DMS53 treated with DMSO at 0.1 percent for 48 hours (cell line): Measurements from ENCODE around the gene FA2H.
"Not testable (repeated sequence)": the region's sequence is repeated elsewhere in the genome, so short reads cannot be mapped to it uniquely, and the experiment has no call there.

ENCODE experiments used
- DNase-seq: peaks from one replicate; lab custom pipeline; 2025; ENCODE audit not compliant: unreplicated experiment; lab: John Stamatoyannopoulos, UW

FA2H gene

DNA sequence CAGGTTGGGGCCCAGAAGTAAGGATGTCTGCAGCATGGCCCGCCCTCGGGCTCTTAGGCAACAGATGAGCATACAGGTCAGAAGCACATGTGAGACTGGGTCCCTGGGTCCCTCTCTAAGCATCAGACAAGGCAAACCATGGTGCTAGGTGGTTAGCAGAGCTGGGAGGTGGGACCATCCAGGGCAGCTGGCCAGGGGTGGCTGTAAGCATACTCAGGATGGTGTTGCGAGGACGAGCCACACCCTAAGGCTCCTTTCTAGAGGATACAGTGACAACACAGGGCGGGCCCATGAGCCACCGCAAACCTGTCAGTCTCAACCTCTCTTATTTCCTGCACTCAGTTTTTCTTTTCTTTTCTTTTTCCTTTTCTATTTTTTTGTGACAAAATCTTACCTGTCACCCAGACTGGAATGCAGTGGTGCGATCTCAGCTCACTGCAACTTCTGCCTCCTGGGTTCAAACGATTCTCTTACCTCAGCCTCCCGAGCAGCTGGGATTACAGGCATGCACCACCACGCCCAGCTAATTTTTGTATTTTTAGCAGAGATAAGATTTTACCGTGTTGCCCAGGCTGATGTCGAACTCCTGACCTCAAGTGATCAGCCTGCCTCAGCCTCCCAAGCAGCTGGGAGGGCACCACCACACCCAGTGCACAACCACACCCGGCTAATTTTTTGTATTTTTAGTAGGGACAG, 3.6 kb downstream of the FA2H start:
- no peak for DNase-seq

GRCh38 chr16:74769586-74770190, 4.9 kb downstream of the FA2H start:
- DNase-seq, result no peak

GRCh38 chr16:74768239-74768638, 6.4 kb downstream of the FA2H start:
- DNase-seq, result no peak

- DNase-seq, result no peak
These were observed 6.9 kb downstream of the FA2H start for GRCh38 chr16:74767749-74768148.

DNA sequence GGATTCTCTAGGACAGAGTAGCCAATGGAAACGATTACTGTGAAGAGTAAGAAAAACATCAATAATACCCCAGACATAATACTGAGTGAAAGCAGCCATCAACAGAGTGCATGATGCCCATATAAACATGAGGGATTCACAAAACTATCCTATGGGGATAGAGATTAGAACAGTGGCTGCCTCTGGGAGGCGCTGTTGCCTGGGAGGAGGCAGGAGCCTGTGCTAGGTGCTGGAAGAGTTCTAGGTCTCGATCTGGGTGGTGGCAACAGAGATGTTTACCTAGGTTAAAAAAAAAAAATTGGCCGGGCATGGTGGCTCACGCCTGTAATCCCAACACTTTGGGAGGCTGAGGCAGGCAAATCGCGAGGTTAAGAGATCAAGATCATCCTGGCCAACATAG, 7.9 kb downstream of the FA2H start:
- no peak for DNase-seq

DNA sequence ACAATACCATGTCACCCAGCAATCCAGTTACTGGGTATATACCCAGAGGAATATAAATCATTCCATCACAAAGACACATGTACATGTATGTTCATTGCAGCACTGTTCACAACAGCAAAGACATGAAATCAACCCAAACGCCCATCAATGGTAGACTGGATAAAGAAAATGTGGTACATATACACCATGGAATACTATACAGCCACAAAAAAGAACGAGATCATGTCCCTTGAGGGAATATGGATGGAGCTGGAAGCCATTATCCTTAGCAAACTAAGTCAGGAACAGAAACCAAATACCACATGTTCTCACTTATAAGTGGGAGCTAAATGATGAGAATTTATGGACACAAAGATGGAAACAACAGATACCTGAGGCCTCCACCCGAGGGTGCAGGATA, 10.4 kb downstream of the FA2H start:
- not testable (repeated sequence) for DNase-seq

- DNase-seq, result no peak
These were observed 13.0 kb downstream of the FA2H start for GRCh38 chr16:74761665-74762064.

- DNase-seq, result no peak
These were observed 14.4 kb downstream of the FA2H start for GRCh38 chr16:74760007-74760767.

GRCh38 chr16:74759564-74759963, 15.1 kb downstream of the FA2H start:
- no peak for DNase-seq

GRCh38 chr16:74758801-74759200, 15.8 kb downstream of the FA2H start:
- DNase-seq, result no peak

GRCh38 chr16:74757349-74757748, 17.3 kb downstream of the FA2H start:
- DNase-seq, result no peak

GRCh38 chr16:74756203-74756602, 18.4 kb downstream of the FA2H start:
- DNase-seq, result no peak

GRCh38 chr16:74753180-74753579, 21.4 kb downstream of the FA2H start:
- no peak for DNase-seq

DNA sequence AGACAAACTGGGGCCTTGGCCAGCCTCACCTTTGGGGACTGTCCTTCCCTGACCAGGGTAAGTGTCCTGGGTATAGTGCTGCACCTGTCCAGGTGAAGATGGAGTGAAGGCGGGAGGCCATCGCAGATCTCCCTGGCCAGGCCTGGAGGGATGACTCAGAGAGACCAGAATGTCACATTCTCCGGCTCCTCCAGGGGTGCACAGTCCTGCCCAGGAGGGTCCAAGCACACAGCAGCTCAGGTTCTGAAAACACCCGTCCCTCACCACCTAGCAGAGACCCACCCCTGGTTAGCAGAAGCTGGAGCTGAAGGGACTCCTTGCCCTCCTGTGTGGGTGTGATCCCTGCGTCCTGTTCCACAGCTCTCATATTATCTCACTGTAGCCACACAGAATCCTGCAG, 21.9 kb downstream of the FA2H start:
- no peak for DNase-seq

GRCh38 chr16:74752258-74752657, 22.4 kb downstream of the FA2H start:
- no peak for DNase-seq

- DNase-seq, result no peak
These were observed 23.0 kb downstream of the FA2H start for GRCh38 chr16:74751658-74752057.

DNA sequence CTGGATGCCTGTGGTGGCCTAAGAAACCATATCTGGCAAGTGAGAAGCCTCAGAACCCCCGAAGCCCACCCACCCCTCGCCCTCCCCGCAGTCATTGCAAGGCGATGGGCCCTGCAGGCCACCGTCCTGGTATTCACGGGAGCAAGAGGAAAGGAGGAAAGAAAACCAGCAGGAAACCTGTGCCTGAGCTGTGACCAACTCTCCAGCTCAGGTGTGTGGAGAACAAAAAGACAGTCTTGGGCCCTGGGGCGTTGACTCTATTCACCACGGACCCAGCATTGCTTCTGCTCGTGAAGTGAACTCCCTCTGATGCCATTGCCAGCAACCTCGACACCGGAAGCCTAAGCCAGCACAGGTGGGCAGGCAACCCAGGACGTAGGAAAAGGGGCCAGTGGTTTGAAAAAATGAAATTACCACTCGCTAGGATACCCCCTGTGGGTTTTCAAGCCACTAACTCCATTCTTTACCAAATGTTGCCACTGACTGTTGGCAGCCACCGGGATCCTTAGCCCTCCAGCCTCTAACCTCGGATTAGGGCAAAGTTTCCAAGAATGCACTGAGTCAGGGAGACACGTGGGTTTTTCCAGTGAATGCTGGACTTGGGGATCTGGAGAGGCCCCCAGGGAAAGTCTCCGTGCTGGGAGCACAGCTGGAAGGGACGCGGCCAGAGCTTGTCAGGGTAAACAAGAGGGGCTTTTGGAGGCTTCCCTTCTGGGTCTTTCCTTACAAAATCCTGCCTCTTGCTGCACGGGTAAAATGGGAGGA, 25.1 kb downstream of the FA2H start:
- no peak for DNase-seq

DNA sequence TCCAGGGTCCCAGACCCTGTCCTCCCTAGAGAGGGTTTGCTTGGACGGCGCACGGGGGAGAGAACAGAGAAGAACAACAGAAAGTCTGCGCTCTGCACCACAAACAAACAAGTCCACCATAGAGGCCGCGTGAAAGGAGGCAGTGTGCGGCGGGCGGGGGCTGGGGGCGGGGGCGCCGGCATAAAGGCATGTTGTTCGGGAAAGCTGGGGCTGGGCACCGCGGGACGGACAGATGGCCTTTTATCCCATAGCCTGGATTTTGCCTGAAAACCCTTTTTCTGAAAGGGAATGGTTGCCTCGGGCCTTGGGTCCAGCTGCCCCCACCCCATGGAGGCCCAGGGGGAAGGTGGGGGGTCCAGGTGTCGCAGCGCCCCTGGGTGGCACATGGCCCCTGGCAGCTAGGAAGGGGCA, 26.0 kb downstream of the FA2H start:
- DNase-seq, result no peak

GRCh38 chr16:74747716-74748615, 26.7 kb downstream of the FA2H start:
- DNase-seq, result no peak

DNA sequence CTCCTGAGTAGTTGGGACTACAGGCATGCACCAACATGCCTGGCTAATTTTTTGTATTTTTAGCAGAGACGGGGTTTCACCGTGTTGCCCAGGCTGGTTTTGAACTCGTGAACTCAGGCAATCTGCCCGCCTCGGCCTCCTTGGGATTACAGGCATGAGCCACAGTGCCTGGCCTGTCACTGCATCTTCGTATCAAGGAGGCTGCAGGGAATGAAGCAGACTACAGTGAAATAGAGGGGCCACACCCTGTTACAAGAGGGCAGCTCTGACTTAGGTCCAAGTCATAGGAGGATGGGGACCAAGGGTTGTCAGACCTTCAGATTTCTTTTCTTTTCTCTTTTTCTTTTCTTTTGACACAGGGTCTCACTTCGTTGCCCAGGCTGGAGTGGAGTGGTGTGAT, 28.7 kb downstream of the FA2H start:
- no peak for DNase-seq
